ENCODE measurements around the gene GRK2. TPM values are rescaled to one million over a fixed set of nuclear protein-coding genes. Genes with fewer than 3 reads are reported as not detected.

Gene GRK2
- polyA plus RNA-seq, 1 donor = 82.5 TPM

DNA sequence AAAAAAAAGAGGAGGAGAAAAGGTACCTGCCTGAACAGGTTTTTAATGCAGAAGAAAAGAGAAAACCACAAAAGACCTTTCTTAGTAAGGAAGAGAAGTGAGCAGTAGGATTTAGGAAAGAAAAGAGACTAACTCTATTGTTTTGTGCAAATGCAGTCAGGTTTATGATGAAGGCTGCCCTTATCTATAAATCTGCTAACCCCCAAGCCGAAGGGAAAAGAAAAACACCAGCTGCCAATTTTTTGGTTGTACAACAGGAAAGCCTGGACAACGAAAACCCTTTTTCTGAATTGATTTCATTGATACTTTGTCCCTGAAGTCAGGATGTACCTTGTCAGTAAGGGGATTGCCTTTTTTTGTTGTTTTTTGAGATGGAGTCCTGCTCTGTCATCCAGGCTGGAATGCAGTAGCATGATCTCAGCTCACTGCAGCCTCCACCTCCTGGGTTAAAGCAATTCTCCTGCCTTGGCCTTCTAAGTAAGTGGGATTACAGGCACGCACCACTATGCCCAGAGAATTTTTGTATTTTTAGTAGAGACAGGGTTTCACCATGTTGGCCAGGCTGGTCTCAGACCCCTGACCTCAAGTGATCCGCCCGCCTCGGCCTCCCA is 65.9 kb downstream of the GRK2 start:
- Histone ChIP-seq H3K4me1 (ENCODE audit: control insufficient read depth, insufficient read depth, low read length) (no peaks in the 10 kb centered on the region), H3K4me3 (ENCODE audit: low read length) (no peak overlapping the region), H3K36me3 (ENCODE audit: control insufficient read depth, insufficient read depth, low read length) (peaks cover 2% of the 10 kb centered on the region), H3K27ac (ENCODE audit: low read length) (no peak overlapping the region), H3K9me3 (ENCODE audit: control insufficient read depth, low read depth, low read length) (no peaks in the 10 kb centered on the region), H3K27me3 (ENCODE audit: control insufficient read depth, insufficient read depth, low read length) (no peaks in the 10 kb centered on the region)
- DNase-seq = no peak
- WGBS (ENCODE audit: insufficient coverage, low lambda C conversion rate) = no CpG with 5 or more reads among the region's 6 CpGs

Other genes starting within 250 kb of the GRK2 start
- 0.06 TPM for gene SYT12, start 243.3 kb upstream of the GRK2 start, polyA plus RNA-seq
- gene RHOD, start 209.6 kb upstream of the GRK2 start, polyA plus RNA-seq = 22.9 TPM
- 58.5 TPM for gene KDM2A, start 147.2 kb upstream of the GRK2 start, polyA plus RNA-seq
- 38.8 TPM for gene ANKRD13D, start 22.8 kb downstream of the GRK2 start, polyA plus RNA-seq
- 36.4 TPM for gene SSH3, start 37.1 kb downstream of the GRK2 start, polyA plus RNA-seq
- 112 TPM for gene POLD4, start 87.1 kb downstream of the GRK2 start, polyA plus RNA-seq
- gene CLCF1, start 107.1 kb downstream of the GRK2 start, polyA plus RNA-seq = 9.6 TPM
- gene RAD9A, start 125.5 kb downstream of the GRK2 start, polyA plus RNA-seq = 22.1 TPM
- gene PPP1CA, start 135.4 kb downstream of the GRK2 start, polyA plus RNA-seq = 112 TPM
- gene TBC1D10C, start 137.6 kb downstream of the GRK2 start, polyA plus RNA-seq = 3.7 TPM
- gene CARNS1, start 149.2 kb downstream of the GRK2 start, polyA plus RNA-seq = 4.7 TPM
- 40.3 TPM for gene RPS6KB2, start 162.0 kb downstream of the GRK2 start, polyA plus RNA-seq
- gene PTPRCAP, start 171.2 kb downstream of the GRK2 start, polyA plus RNA-seq = 6.8 TPM
- gene CORO1B, start 177.0 kb downstream of the GRK2 start, polyA plus RNA-seq = 93.4 TPM
- gene GPR152, start 186.3 kb downstream of the GRK2 start, polyA plus RNA-seq = not detected
- gene CABP4, start 188.9 kb downstream of the GRK2 start, polyA plus RNA-seq = 0.90 TPM
- gene TMEM134, start 202.8 kb downstream of the GRK2 start, polyA plus RNA-seq = 63.0 TPM
- gene AIP, start 216.6 kb downstream of the GRK2 start, polyA plus RNA-seq = 48.0 TPM
- 54.1 TPM for gene PITPNM1, start 238.9 kb downstream of the GRK2 start, polyA plus RNA-seq
- gene CDK2AP2, start 241.7 kb downstream of the GRK2 start, polyA plus RNA-seq = 105 TPM

All from large intestine (tissue), 3 donors.